IPS-20b (cell line): Measurements from ENCODE around the gene TRAPPC12.
"Not testable (repeated sequence)": the region's sequence is repeated elsewhere in the genome, so short reads cannot be mapped to it uniquely, and the experiment has no call there.

Source experiments
- H3K27ac ChIP-seq: one replicate; pipeline ENCODE4 v1.5.1; 2013; ENCODE audit warnings: low read length
- H3K27me3 ChIP-seq: 2 replicates; pipeline ENCODE4 v1.6.1; 2013; ENCODE audit warnings: mild to moderate bottlenecking, low read length, inconsistent platforms; ENCODE audit not compliant: insufficient read depth
- H3K36me3 ChIP-seq: 2 replicates; pipeline ENCODE4 v1.6.1; 2013; ENCODE audit warnings: low read depth, mild to moderate bottlenecking, inconsistent platforms, low read length, moderate library complexity; ENCODE audit not compliant: insufficient read depth
- H3K4me1 ChIP-seq: 2 replicates; pipeline ENCODE4 v1.6.1; 2013; ENCODE audit warnings: mild to moderate bottlenecking, control low read depth, inconsistent platforms, low read length, moderate library complexity; ENCODE audit not compliant: insufficient read depth
- H3K4me3 ChIP-seq: 2 replicates; pipeline ENCODE4 v1.5.1; 2013; ENCODE audit warnings: mild to moderate bottlenecking, low read length, inconsistent platforms
- H3K9ac ChIP-seq: 2 replicates; pipeline ENCODE4 v1.6.1; 2013; ENCODE audit warnings: low read depth, mild to moderate bottlenecking, inconsistent platforms, low read length, moderate library complexity
- H3K9me3 ChIP-seq: 2 replicates; pipeline ENCODE4 v1.6.1; 2013; ENCODE audit warnings: mild to moderate bottlenecking, low read depth, low read length, inconsistent platforms; ENCODE audit not compliant: insufficient read depth

Gene TRAPPC12

GRCh38 chr2:3348767-3349166, 30.7 kb upstream of the TRAPPC12 start:
- Histone ChIP-seq H3K27me3 (no peaks in the 10 kb centered on the region), H3K36me3 (peaks cover 18% of the 10 kb centered on the region), H3K9ac (no peak overlapping the region), H3K27ac (no peak overlapping the region), H3K4me3 (no peak overlapping the region), H3K9me3 (no peaks in the 10 kb centered on the region), H3K4me1 (no peaks in the 10 kb centered on the region)

- Histone ChIP-seq H3K36me3 (peaks cover 22% of the 10 kb centered on the region), H3K9ac (no peak overlapping the region), H3K4me1 (no peaks in the 10 kb centered on the region), H3K27me3 (no peaks in the 10 kb centered on the region), H3K4me3 (no peak overlapping the region), H3K9me3 (no peaks in the 10 kb centered on the region), H3K27ac (no peak overlapping the region)
Measured at GRCh38 chr2:3349211-3349693, 30.2 kb upstream of the TRAPPC12 start.

GRCh38 chr2:3354986-3355385, 24.5 kb upstream of the TRAPPC12 start:
- H3K27me3 ChIP-seq: no peaks in the 10 kb centered on the region
- H3K27ac ChIP-seq: no peak overlapping the region
- H3K4me1 ChIP-seq: peaks cover 3% of the 10 kb centered on the region; the same call in 1 of the 2 replicates

GRCh38 chr2:3355951-3356569, 23.4 kb upstream of the TRAPPC12 start:
- no peak overlapping the region for H3K9ac ChIP-seq
- H3K27ac ChIP-seq: no peak overlapping the region
- H3K4me1 ChIP-seq: peaks cover 3% of the 10 kb centered on the region; the same call in 1 of the 2 replicates
- no peaks in the 10 kb centered on the region for H3K27me3 ChIP-seq
- H3K9me3 ChIP-seq: no peaks in the 10 kb centered on the region
- peaks cover 16% of the 10 kb centered on the region; the same call in 1 of the 2 replicates for H3K36me3 ChIP-seq
- H3K4me3 ChIP-seq: no peak overlapping the region

More at GRCh38 chr2:3354986-3355385, 24.5 kb upstream of the TRAPPC12 start:
- peaks cover 16% of the 10 kb centered on the region; the same call in 1 of the 2 replicates for H3K36me3 ChIP-seq
- no peaks in the 10 kb centered on the region for H3K9me3 ChIP-seq
- no peak overlapping the region for H3K4me3 ChIP-seq
- H3K9ac ChIP-seq: no peak overlapping the region

GRCh38 chr2:3356799-3357198, 22.7 kb upstream of the TRAPPC12 start:
- Histone ChIP-seq H3K4me1 (peaks cover 3% of the 10 kb centered on the region), H3K36me3 (peaks cover 16% of the 10 kb centered on the region; the same call in 1 of the 2 replicates), H3K4me3 (no peak overlapping the region), H3K9ac (no peak overlapping the region), H3K27ac (no peak overlapping the region), H3K9me3 (no peaks in the 10 kb centered on the region), H3K27me3 (no peaks in the 10 kb centered on the region)

- H3K4me1 ChIP-seq, H3K27ac ChIP-seq, H3K9me3 ChIP-seq, H3K27me3 ChIP-seq, H3K4me3 ChIP-seq, H3K9ac ChIP-seq: not testable (repeated sequence)
- H3K36me3 ChIP-seq: peaks cover 16% of the 10 kb centered on the region; the same call in 1 of the 2 replicates
Measured at GRCh38 chr2:3357446-3357845, 22.0 kb upstream of the TRAPPC12 start.

- peaks cover 3% of the 10 kb centered on the region for H3K4me1 ChIP-seq
- no peaks in the 10 kb centered on the region for H3K9me3 ChIP-seq
- no peak overlapping the region for H3K9ac ChIP-seq
- H3K36me3 ChIP-seq: peaks cover 14% of the 10 kb centered on the region; the same call in 1 of the 2 replicates
- H3K27ac ChIP-seq: no peak overlapping the region
- no peak overlapping the region for H3K4me3 ChIP-seq
- H3K27me3 ChIP-seq: no peaks in the 10 kb centered on the region
Measured at GRCh38 chr2:3357926-3358325, 21.6 kb upstream of the TRAPPC12 start.

GRCh38 chr2:3361518-3362389, 17.7 kb upstream of the TRAPPC12 start:
- Histone ChIP-seq H3K36me3 (no peaks in the 10 kb centered on the region), H3K27me3 (no peaks in the 10 kb centered on the region), H3K27ac (no peak overlapping the region), H3K9ac (no peak overlapping the region), H3K4me1 (no peaks in the 10 kb centered on the region; the same call in none of the 2 replicates), H3K4me3 (no peak overlapping the region), H3K9me3 (no peaks in the 10 kb centered on the region)

GRCh38 chr2:3365219-3365618, 14.3 kb upstream of the TRAPPC12 start:
- Histone ChIP-seq H3K27me3 (no peaks in the 10 kb centered on the region), H3K4me1 (no peaks in the 10 kb centered on the region; the same call in 1 of the 2 replicates), H3K9ac (no peak overlapping the region), H3K4me3 (no peak overlapping the region), H3K36me3 (no peaks in the 10 kb centered on the region; the same call in 1 of the 2 replicates), H3K27ac (no peak overlapping the region), H3K9me3 (0 out of 2 replicates have a peak, but pooled peaks cover 8% of the 10 kb centered on the region)

GRCh38 chr2:3368261-3368722, 11.2 kb upstream of the TRAPPC12 start:
- Histone ChIP-seq H3K27me3 (no peaks in the 10 kb centered on the region), H3K4me1 (no peaks in the 10 kb centered on the region), H3K9ac (no peak overlapping the region), H3K36me3 (no peaks in the 10 kb centered on the region; the same call in 1 of the 2 replicates), H3K9me3 (0 out of 2 replicates have a peak, but pooled peaks cover 8% of the 10 kb centered on the region), H3K4me3 (no peak overlapping the region), H3K27ac (no peak overlapping the region)

- H3K27ac ChIP-seq, H3K27me3 ChIP-seq, H3K36me3 ChIP-seq, H3K4me1 ChIP-seq, H3K9ac ChIP-seq, H3K4me3 ChIP-seq, H3K9me3 ChIP-seq: not testable (repeated sequence)
Measured at GRCh38 chr2:3369340-3370181, 9.9 kb upstream of the TRAPPC12 start.
